HepG2 (cell line): ENCODE data around the gene ABCA3. TPM values are rescaled to one million over a fixed set of nuclear protein-coding genes. Genes with fewer than 3 reads are reported as not detected.

Experiments used
- CBFB ChIP-seq: sonication (generic); formaldehyde crosslinking; IDR thresholded peaks from 2 replicates; pipeline ENCODE4 v1.4.0; 2020; ENCODE audit warnings: missing genetic modification reagents
- ERF ChIP-seq: IDR thresholded peaks from 2 replicates; pipeline ENCODE4 v1.6.1; 2018; ENCODE audit warnings: missing biosample characterization, missing genetic modification reagents
- GABPB1 ChIP-seq: IDR thresholded peaks from 2 replicates; pipeline ENCODE4 v1.6.1; 2016; ENCODE audit warnings: mild to moderate bottlenecking, missing genetic modification reagents, moderate library complexity, missing compliant biosample characterization
- KDM5B ChIP-seq: sonication (generic); formaldehyde crosslinking; IDR thresholded peaks from 2 replicates; pipeline ENCODE4 v1.4.0; 2020; ENCODE audit warnings: missing genetic modification reagents, mild to moderate bottlenecking, borderline replicate concordance
- SALL2 ChIP-seq: sonication (generic); formaldehyde crosslinking; IDR thresholded peaks from 2 replicates; pipeline ENCODE4 v1.8.1; 2023; ENCODE audit warnings: mild to moderate bottlenecking, missing genetic modification reagents, inconsistent platforms
- SOX13 ChIP-seq, 3 experiments: fragments of 450-650 bp in 1 of 3; sonication (generic) in 1 of 3; formaldehyde crosslinking in 1 of 3; IDR thresholded peaks in 2 of 3; conservative IDR thresholded peaks in 1 of 3; 2 replicates each; pipeline versions ENCODE4 v1.5.0 to v1.6.1; 2016 to 2020; ENCODE audit warnings: antibody characterized with exemption in 1 of 3, mild to moderate bottlenecking in 1 of 3, missing compliant biosample characterization in 1 of 3, missing genetic modification reagents in 1 of 3, moderate library complexity in 1 of 3
- SP140L ChIP-seq: sonication (generic); formaldehyde crosslinking; IDR thresholded peaks from 2 replicates; pipeline ENCODE4 v1.4.0; 2020; ENCODE audit warnings: missing genetic modification reagents, borderline replicate concordance
- SYNCRIP ChIP-seq: fragments of 200-400 bp; formaldehyde crosslinking; IDR thresholded peaks from 2 replicates; pipeline ENCODE4 v1.6.1; 2018; ENCODE audit warnings: mild to moderate bottlenecking, low read depth, low read length; ENCODE audit not compliant: insufficient read depth
- TRIM24 ChIP-seq: sonication (generic); formaldehyde crosslinking; IDR thresholded peaks from 2 replicates; pipeline ENCODE4 v1.8.0; 2022; ENCODE audit warnings: mild to moderate bottlenecking, missing genetic modification reagents
- ZFP36L1 ChIP-seq: sonication (generic); formaldehyde crosslinking; IDR thresholded peaks from 2 replicates; pipeline ENCODE4 v1.8.0; 2022; ENCODE audit warnings: mild to moderate bottlenecking, missing genetic modification reagents, moderate library complexity
- ZNF615 ChIP-seq: sonication (generic); formaldehyde crosslinking; IDR thresholded peaks from 2 replicates; pipeline ENCODE4 v1.5.0; 2020; ENCODE audit warnings: mild to moderate bottlenecking, missing genetic modification reagents, borderline replicate concordance
- ZNF672 ChIP-seq: sonication (generic); formaldehyde crosslinking; IDR thresholded peaks from 2 replicates; pipeline ENCODE4 v1.8.1; 2022; ENCODE audit warnings: missing genetic modification reagents
- ZNF709 ChIP-seq: sonication (generic); formaldehyde crosslinking; IDR thresholded peaks from 2 replicates; pipeline ENCODE4 v1.5.0; 2020; ENCODE audit warnings: mild to moderate bottlenecking, missing genetic modification reagents
- ZNF766 ChIP-seq: sonication (generic); formaldehyde crosslinking; IDR thresholded peaks from 2 replicates; pipeline ENCODE4 v1.5.0; 2020; ENCODE audit warnings: missing genetic modification reagents, borderline replicate concordance
- polyA plus RNA-seq, 8 experiments: library from polyadenylated mRNA; depleted of rRNA in 3 of 8; stranded (reverse) in 7 of 8; unstranded in 1 of 8; fragments of >200 nt; fragmentation: Illumina TruSeq in 4 of 8; extraction: Trizol in 4 of 8; gene quantifications; 2 replicates each; pipeline versions ENCODE4 v1.2.1 to v1.2.3, GENCODE V29; 2011 to 2016; ENCODE audit warnings: low read depth in 4 of 8, missing spikeins in 1 of 8, mixed read lengths in 1 of 8; ENCODE audit not compliant: insufficient read depth in 1 of 8
- total RNA-seq, 5 experiments: library from RNA; depleted of rRNA; stranded (reverse); fragments of >200 nt; fragmentation: Illumina TruSeq; extraction: Trizol; gene quantifications; 2 replicates each; pipeline ENCODE4 v1.2.3, GENCODE V29; 2016; ENCODE audit warnings: low read depth in 1 of 5
- TF ChIP-seq, protein P1 (sequence below): sonication (generic); formaldehyde crosslinking; IDR thresholded peaks from 2 replicates; pipeline ENCODE4 v1.4.0; 2020; ENCODE audit warnings: low read depth, mild to moderate bottlenecking, missing genetic modification reagents
- TF ChIP-seq, protein P2 (sequence below): sonication (generic); formaldehyde crosslinking; IDR thresholded peaks from 2 replicates; pipeline ENCODE4 v1.9.0; 2021; ENCODE audit warnings: missing genetic modification reagents, borderline replicate concordance
- TF ChIP-seq, protein P3 (sequence below): sonication (generic); formaldehyde crosslinking; conservative IDR thresholded peaks from 2 replicates; pipeline ENCODE4 v1.8.0; 2022; ENCODE audit warnings: mild to moderate bottlenecking, moderate library complexity, missing genetic modification reagents
- TF ChIP-seq, protein P4 (sequence below): IDR thresholded peaks from 2 replicates; pipeline ENCODE4 v1.6.1; 2012; ENCODE audit warnings: low read depth, low read length, improper control_type of control experiment

The ABCA3 gene
- total and polyA plus RNA-seq, 2 of the 13 experiments (the other 11 are each of a cell fraction or from before 2014, with no cell fraction given) = 0.60 to 1.5 TPM

DNA sequence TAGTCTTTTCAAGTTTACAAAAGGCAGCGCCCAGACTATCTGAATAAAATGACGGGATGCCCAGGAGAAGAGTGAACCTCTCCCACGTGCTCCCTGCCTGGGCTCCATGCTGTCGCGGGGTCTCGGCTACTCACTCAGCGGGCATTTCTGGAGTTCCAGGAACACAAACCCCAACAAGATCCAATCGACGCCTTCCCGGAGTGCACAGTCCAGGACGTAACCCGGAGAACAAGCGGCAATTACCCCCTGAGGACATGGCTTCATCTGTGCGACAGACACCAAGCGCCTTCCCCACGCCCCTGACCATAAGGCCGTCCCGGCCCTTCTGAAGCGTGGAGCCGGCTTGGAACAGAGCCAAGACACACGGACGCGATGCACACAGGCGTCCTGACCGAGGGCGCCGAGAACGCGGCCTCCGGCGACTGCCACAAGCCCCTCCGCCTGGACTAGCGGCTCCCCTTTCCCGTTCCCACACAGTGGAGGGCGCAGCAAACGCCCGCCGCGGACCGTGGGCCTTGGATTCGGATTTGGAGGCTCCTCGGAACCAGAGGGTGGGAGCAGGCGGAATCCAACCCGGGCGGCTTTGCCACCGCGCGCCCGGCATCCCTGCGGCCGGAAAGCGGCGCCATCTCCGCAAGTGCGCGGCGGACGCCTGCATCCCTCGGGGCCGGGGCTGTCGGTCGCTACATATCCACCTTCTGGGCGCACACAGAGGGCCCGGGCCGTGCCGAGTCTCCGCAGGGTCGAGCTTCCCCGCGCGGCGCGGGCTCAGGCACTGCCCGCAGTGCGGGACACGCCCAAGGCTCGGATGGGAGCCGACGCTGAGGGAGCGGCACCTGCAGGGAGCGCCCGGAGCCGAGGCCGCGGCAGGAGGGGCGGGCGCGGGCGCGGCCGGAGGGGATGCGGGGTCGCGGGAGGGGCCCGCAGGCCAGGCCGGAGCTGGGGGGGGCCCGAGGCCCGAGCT is 725 bp downstream of the ABCA3 start (continued):
- TF ChIP-seq KDM5B = peak; percentile 78
- no peak for TF ChIP-seq TRIM24 (CRISPR knock-in tag)
- no peak for TF ChIP-seq SOX13 (IDR thresholded peaks at IDR 0.05)
- TF ChIP-seq SOX13 (CRISPR knock-in tag; conservative IDR thresholded peaks at IDR 0.05 in 1 of 2, IDR thresholded peaks at IDR 0.05 in 1 of 2) = no peak
- TF ChIP-seq SALL2 (CRISPR knock-in tag) = no peak
- TF ChIP-seq GABPB1 (CRISPR knock-in tag) = peak; percentile 85
- TF ChIP-seq, protein P1, sequence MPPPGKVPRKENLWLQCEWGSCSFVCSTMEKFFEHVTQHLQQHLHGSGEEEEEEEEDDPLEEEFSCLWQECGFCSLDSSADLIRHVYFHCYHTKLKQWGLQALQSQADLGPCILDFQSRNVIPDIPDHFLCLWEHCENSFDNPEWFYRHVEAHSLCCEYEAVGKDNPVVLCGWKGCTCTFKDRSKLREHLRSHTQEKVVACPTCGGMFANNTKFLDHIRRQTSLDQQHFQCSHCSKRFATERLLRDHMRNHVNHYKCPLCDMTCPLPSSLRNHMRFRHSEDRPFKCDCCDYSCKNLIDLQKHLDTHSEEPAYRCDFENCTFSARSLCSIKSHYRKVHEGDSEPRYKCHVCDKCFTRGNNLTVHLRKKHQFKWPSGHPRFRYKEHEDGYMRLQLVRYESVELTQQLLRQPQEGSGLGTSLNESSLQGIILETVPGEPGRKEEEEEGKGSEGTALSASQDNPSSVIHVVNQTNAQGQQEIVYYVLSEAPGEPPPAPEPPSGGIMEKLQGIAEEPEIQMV (CRISPR knock-in tag) = no peak; the same call in none of the 2 replicates
- TF ChIP-seq CBFB (CRISPR knock-in tag) = 0 out of 2 replicates have a peak, but pooled peaks have one; percentile 20
- TF ChIP-seq SYNCRIP = no peak
- no peak for TF ChIP-seq ZNF672
- no peak; the same call in 1 of the 2 replicates for TF ChIP-seq ERF (CRISPR knock-in tag)
- TF ChIP-seq, protein P2, sequence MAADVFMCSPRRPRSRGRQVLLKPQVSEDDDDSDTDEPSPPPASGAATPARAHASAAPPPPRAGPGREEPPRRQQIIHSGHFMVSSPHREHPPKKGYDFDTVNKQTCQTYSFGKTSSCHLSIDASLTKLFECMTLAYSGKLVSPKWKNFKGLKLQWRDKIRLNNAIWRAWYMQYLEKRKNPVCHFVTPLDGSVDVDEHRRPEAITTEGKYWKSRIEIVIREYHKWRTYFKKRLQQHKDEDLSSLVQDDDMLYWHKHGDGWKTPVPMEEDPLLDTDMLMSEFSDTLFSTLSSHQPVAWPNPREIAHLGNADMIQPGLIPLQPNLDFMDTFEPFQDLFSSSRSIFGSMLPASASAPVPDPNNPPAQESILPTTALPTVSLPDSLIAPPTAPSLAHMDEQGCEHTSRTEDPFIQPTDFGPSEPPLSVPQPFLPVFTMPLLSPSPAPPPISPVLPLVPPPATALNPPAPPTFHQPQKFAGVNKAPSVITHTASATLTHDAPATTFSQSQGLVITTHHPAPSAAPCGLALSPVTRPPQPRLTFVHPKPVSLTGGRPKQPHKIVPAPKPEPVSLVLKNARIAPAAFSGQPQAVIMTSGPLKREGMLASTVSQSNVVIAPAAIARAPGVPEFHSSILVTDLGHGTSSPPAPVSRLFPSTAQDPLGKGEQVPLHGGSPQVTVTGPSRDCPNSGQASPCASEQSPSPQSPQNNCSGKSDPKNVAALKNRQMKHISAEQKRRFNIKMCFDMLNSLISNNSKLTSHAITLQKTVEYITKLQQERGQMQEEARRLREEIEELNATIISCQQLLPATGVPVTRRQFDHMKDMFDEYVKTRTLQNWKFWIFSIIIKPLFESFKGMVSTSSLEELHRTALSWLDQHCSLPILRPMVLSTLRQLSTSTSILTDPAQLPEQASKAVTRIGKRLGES (CRISPR knock-in tag) = no peak
- TF ChIP-seq, protein P3, sequence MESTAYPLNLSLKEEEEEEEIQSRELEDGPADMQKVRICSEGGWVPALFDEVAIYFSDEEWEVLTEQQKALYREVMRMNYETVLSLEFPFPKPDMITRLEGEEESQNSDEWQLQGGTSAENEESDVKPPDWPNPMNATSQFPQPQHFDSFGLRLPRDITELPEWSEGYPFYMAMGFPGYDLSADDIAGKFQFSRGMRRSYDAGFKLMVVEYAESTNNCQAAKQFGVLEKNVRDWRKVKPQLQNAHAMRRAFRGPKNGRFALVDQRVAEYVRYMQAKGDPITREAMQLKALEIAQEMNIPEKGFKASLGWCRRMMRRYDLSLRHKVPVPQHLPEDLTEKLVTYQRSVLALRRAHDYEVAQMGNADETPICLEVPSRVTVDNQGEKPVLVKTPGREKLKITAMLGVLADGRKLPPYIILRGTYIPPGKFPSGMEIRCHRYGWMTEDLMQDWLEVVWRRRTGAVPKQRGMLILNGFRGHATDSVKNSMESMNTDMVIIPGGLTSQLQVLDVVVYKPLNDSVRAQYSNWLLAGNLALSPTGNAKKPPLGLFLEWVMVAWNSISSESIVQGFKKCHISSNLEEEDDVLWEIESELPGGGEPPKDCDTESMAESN (CRISPR knock-in tag) = peak; percentile 49; the same call in 1 of the 2 replicates
- TF ChIP-seq, protein P4, sequence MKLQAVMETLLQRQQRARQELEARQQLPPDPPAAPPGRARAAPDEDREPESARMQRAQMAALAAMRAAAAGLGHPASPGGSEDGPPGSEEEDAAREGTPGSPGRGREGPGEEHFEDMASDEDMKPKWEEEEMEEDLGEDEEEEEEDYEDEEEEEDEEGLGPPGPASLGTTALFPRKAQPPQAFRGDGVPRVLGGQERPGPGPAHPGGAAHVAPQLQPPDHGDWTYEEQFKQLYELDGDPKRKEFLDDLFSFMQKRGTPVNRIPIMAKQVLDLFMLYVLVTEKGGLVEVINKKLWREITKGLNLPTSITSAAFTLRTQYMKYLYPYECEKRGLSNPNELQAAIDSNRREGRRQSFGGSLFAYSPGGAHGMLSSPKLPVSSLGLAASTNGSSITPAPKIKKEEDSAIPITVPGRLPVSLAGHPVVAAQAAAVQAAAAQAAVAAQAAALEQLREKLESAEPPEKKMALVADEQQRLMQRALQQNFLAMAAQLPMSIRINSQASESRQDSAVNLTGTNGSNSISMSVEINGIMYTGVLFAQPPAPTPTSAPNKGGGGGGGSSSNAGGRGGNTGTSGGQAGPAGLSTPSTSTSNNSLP = no peak
- TF ChIP-seq ZFP36L1 (CRISPR knock-in tag) = no peak
- 0 out of 2 replicates have a peak, but pooled peaks have one; percentile 42 for TF ChIP-seq ZNF766 (CRISPR knock-in tag)
- 0 out of 2 replicates have a peak, but pooled peaks have one; percentile 39 for TF ChIP-seq ZNF709 (CRISPR knock-in tag)
- TF ChIP-seq SP140L (CRISPR knock-in tag) = no peak
- TF ChIP-seq ZNF615 = no peak
